ENCODE results near the gene ABCC3.

Gene ABCC3

DNA sequence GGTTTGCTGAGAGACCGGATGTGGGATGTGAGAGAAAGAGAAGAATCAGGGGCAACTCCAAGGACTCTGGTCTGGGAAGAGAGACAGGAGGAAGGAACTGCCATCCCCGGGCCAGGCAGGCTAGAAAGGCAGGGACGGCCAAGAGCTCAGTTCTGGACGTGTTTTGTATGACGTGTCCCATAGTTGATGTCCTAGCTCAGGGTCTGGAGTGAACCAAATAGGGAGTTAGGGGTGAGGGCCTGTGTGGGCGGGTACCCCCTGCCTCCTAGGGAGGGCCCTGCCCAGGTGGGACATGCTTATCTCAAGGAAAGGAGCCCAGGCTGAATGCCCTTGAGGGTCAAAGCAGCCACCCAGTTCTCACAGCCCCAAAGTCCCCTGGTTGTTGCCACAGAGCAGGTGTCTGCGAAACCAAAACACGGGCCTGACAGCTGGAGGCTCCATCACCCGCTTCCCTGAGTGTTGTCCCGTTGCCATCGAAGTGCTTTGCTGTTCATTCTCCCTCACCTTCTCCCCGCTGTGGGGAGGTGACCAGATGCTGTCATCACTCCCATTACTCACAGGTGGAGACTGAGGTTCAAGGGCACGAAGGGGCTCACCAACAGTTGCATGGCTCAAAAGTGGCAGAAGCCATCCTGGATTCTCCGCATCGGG, 7.5 kb downstream of the ABCC3 start:
- TF ChIP-seq, protein P1, sequence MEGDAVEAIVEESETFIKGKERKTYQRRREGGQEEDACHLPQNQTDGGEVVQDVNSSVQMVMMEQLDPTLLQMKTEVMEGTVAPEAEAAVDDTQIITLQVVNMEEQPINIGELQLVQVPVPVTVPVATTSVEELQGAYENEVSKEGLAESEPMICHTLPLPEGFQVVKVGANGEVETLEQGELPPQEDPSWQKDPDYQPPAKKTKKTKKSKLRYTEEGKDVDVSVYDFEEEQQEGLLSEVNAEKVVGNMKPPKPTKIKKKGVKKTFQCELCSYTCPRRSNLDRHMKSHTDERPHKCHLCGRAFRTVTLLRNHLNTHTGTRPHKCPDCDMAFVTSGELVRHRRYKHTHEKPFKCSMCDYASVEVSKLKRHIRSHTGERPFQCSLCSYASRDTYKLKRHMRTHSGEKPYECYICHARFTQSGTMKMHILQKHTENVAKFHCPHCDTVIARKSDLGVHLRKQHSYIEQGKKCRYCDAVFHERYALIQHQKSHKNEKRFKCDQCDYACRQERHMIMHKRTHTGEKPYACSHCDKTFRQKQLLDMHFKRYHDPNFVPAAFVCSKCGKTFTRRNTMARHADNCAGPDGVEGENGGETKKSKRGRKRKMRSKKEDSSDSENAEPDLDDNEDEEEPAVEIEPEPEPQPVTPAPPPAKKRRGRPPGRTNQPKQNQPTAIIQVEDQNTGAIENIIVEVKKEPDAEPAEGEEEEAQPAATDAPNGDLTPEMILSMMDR (IDR thresholded peaks at IDR 0.05; ENCODE audit: insufficient read depth, low read depth, low read length, missing control alignments), result no peak
- DNase-seq (ENCODE audit: low read depth), result no peak
- no peak overlapping the region for H3K4me3 ChIP-seq (ENCODE audit: low read length)

DNA sequence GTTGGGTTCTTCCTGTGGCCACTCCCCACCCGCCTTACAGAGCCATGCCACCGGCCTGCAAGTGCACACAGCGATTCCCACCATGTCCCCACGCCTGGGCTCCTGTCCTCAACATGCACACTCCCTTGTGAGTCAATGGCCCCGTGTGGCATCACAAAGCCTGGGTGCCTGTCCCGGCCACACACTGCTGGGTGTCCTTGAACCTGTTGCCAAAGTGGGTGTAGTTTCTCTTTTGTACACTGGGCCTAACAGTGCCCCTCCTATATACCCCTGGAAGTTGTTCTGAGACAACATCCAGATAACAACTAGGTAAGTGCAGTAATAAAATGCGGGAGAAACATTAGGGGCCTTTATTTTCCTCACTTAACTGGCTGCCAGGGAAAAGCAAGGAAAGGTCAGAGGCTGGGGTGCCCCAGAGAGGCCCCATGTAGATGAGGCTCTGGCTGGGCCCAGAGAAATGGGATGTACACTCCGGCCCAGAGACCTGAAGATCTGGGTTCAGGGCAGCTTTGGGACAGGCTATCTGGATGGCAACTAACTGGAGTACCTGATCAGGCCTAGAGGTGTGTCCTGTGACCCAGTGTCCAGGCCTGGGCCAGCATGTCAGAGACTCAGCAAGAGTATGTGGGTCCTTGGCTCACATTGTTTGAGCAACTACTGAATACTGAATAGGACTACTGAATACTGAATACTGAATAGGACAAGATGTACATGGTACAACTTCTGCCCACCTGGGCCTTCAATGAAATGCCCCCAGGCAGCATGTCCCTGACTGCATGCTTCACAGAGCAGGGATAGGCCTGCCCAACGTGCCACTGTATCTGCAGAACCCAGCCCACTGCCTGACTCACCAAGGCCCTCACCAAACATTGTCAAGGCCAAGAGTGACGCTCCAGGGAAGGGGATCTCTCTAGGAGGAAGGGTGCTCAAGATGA, 8.3 kb downstream of the ABCC3 start:
- DNase-seq (ENCODE audit: low read depth), result peak; percentile 76
- TF ChIP-seq, protein P1 (IDR thresholded peaks at IDR 0.05; ENCODE audit: insufficient read depth, low read depth, low read length, missing control alignments), result no peak
- no peak overlapping the region for H3K4me3 ChIP-seq (ENCODE audit: low read length)

DNA sequence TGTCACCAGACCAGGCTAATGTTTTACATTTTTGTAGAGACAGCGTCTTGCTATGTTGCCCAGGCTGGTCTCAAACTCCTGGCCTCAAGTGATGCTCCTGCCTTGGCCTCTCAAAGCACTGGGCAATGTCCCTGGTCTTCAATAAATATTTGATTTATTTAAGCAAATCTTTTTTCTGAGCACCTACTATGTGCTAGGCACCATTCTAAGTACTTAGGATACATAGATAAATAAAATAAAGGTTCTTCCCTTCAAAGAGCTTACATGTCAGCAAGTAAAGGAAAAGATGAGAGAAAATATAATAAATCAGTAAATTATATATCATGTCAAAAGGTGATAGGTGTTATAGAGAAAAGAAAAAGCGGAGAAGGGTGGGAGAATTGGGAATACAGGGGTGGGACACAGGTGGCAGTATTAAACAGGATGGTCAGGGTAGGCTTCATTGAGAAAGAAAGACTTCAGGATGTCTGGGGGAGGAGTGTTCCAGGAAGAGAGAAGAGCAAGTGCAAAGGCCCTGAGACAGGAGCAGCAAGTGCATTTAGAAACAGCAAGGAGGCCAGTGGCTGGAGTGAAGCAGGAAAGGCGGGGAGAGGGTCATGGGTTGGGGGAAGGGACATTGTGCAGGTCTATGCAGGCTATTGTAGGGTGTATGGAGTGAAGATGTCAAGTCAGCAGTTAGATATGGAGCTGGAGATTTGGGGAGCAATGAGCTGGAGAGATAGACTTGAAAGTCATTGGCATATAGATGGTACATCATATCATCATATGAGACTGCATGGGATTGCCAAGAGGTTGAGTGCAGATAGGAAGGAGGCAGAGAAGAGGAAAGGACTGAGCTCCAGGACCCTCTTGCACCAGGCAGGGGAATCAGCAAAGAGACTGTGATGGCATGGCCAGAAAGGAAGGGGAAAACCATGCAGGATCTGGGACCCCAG, 11.3 kb downstream of the ABCC3 start:
- TF ChIP-seq, protein P1 (IDR thresholded peaks at IDR 0.05; ENCODE audit: insufficient read depth, low read depth, low read length, missing control alignments), result no peak
- no peak for DNase-seq (ENCODE audit: low read depth)
- H3K4me3 ChIP-seq (ENCODE audit: low read length), result no peak overlapping the region

DNA sequence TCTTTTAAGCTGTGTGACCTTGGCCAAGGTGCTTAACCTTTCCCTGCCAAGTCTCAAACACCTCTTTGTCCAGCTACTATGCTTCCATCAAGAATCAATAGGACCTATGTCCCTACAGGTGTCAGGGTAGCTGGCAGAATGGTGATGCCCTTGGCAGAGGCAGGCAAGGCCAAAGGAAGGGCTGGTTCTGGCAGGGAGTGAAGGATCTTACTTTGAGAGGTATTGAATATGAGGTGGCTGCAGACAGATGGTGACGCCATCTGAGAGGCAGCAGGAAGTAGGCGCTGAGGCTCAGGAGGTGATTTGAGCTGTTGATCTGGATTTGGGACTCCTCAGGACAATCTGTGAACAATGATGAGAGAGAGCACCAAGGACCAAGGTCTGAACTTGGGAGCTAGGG, 12.5 kb downstream of the ABCC3 start:
- TF ChIP-seq, protein P1 (IDR thresholded peaks at IDR 0.05; ENCODE audit: insufficient read depth, low read depth, low read length, missing control alignments), result no peak

DNA sequence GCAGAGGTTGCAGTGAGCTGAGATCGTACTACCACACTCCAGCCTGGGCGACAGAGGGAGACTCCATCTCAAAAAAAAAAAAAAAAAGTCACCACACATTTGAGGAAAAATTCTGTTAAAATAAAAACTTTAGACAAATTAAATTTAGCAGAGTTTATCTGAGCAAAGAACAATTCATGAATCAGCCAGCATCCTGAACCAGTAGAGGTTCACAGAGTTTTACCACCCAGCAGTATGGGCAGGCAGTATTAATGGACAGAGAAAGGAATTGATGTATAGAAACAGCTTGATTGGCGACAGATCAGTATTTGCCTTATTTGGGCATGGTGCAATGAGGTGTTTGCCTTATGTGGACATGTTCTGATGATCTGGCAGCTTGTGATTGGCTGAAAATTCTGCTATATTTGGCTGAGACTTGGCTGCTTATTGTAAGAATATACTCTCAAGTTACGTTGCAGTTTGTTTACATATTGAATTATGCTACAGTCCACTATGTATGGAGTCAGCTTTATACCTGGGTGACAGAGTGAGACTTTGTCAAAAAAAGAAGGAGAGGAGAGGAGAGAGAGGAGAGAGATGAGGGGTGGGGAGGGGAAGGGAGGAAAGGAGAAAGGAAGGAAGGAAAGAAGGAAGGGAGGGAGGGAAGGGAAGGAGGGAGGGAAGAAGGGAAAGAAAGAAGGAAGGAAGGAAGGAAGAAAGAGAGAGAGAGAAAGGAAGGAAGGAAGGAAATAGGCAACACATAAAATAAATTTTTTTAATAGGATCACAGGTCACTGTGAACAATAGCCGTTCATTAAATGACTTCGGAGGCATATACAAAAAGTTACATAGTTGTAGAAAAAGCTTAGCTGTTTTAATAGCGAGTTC, 14.6 kb downstream of the ABCC3 start:
- DNase-seq (ENCODE audit: low read depth), result peak; percentile 30
- TF ChIP-seq, protein P1 (IDR thresholded peaks at IDR 0.05; ENCODE audit: insufficient read depth, low read depth, low read length, missing control alignments), result no peak
- no peak overlapping the region for H3K4me3 ChIP-seq (ENCODE audit: low read length)

More for the DNA sequence above, 12.5 kb downstream of the ABCC3 start:
- no peak for DNase-seq (ENCODE audit: low read depth)
- no peak overlapping the region for H3K4me3 ChIP-seq (ENCODE audit: low read length)

DNA sequence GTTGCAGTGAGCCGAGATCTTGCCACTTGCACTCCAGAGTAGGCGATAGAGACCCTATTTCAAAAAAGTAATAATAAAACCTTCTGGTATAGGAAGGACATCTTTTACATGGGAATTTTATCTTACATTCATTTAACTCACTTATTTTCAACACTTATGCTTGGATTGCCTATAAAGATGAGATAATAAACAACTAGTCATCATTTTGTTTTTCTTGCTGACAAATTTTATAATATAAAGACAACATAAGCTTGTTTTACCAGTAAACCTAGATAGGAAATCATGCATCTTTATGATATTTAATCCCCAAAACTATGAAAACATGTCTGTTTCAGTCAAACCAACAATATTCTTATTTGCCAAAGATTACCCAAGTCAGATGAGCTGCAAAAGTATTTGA, 17.0 kb downstream of the ABCC3 start:
- H3K4me3 ChIP-seq (ENCODE audit: low read length), result no peak overlapping the region
- TF ChIP-seq, protein P1 (IDR thresholded peaks at IDR 0.05; ENCODE audit: insufficient read depth, low read depth, low read length, missing control alignments), result no peak
- no peak for DNase-seq (ENCODE audit: low read depth)
